NCI-H2107 (cell line): ENCODE data around the gene ASCC3.
"Not testable (repeated sequence)": the region's sequence is repeated elsewhere in the genome, so short reads cannot be mapped to it uniquely, and the experiment has no call there.

Source experiments
- DNase-seq: peaks from one replicate; lab custom pipeline; 2025; lab: John Stamatoyannopoulos, UW

ASCC3 gene

GRCh38 chr6:100803264-100804045 is 77.7 kb downstream of the ASCC3 start:
- no peak for DNase-seq

DNA sequence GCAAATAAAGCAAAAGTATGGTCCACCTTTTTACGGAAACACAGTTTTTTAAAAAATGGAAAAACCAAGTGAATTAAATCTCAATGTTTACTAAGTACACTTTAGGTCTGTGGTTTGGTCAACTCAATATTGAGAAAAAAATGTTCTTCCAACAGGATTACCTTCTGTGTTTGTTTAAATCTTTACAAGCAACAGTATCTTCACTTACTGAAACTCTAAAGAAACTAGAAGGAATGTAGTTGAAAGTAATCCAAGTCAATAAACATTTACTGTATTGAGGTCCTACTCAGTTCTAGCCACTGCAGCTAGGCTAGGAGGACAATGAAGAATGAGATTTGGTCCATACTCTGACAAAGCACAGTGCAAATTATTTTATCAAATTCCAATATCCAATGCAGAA is 80.1 kb downstream of the ASCC3 start:
- DNase-seq, result no peak

DNA sequence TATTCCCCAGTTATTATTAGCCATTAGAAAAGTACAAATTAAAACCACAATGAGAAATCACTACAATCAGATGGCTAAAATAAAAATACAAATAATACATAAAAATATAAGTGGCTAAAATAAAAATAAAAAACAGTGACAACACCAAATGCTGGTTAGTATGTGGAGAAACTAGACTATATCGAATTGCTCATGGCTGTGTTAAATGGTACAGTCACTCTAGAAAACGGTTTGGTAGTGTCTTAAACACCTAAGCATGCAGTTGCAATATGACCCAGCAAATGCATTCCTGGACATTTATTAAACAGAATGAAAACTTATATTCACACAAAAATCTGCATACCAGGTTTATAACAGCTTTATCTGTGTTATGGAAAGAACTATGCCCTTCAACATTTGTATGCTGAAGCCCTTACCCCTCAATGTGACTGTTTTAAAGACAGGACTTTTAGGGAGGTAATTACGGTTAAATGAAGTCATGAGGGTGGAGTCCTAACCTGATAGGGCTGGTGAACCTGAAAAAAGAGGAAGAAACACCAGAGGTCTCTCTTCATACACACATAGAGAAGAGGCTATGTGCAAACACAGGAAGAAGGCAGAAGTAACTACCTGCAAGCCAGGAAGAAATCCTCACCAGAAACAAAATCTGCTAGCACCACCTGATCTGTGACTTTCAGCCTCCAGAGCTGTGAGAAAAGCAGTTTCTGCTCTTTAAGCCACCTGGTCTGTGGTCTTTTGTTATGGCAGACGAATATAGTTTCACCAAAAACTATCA is 84.9 kb downstream of the ASCC3 start:
- no peak for DNase-seq

DNA sequence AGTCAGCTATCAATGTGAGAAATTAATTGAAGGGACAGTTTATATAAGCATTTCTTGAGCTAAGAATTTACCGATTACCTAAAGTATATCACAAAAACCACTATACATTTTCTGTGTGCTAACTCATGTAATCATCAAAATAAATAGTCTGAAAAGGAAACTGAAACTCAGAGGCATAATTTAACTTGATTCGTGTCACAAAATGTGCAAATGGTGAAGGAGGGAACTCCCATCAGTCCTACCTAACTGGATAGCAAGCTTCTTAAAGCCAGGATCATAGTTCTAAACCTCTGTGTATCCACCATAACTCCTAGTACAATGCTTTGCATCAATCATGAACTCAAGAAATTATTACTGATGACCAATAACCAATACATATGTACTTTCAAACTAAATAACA is 91.0 kb downstream of the ASCC3 start:
- no peak for DNase-seq

GRCh38 chr6:100785982-100786381 is 95.1 kb downstream of the ASCC3 start:
- DNase-seq, result no peak

GRCh38 chr6:100780648-100781047 is 100.5 kb downstream of the ASCC3 start:
- DNase-seq, result no peak

DNA sequence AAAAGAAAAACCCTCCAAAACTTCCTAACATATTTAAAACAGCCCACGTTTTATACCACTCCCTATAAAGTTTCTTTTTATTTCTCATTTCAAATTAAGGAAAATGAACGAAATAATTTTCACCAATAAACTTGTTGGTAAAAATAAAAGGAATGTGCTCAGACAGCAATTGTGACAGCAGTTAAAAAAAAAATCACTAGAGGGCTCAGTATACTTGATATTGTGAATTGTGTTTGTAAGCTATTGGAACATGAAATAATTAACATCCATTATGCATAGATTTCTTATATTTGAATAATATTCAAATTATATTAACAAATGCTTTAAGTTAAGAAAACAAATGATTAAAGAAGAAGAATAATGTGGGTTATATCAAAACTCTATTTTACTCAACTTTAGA is 105.5 kb downstream of the ASCC3 start:
- no peak for DNase-seq

- DNase-seq, result no peak
These were observed 106.4 kb downstream of the ASCC3 start for GRCh38 chr6:100774681-100775080.

DNA sequence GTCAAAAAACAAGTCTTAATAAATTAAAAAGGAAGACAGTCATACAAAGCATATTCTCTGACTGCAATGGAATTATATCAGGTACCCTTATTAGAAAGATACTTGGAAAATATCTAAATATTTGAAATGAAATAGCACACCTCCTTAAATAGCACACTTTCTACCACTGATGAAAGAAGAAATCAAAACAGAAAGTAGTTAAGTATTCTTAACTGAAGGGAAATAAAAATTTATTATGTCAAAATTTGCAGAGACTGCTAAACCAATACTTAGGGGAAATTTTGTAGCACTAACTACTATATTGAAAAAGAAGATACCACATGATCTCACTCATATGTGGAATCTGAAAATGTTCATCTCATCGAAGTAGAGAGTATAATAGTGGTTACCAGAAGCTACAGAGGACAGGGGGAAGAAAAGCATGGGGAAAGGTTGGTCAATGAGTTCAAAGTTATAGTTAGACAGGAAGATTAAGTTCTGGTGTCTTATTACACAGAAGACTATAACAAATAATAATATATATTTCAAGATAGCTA is 112.2 kb downstream of the ASCC3 start:
- no peak for DNase-seq

- DNase-seq, result no peak
These were observed 117.4 kb downstream of the ASCC3 start for GRCh38 chr6:100763617-100764241.

DNA sequence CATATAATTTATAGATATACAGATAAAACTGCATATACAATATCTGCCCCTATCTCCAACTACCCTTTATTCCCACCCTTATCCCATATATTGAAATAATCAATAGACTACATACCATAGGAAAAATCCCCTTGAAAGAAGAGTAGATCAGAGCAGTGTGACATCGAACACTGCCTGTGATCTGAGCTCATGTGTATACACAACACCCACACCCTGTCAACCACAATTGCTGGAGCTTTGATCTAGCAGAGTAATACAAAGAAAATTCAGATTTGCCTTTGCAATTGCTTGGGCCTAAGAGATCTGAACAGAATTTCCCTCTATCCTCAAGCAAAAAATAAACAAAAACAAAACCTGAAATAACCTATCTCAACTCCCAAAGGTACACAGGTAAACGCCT is 119.3 kb downstream of the ASCC3 start:
- no peak for DNase-seq

DNA sequence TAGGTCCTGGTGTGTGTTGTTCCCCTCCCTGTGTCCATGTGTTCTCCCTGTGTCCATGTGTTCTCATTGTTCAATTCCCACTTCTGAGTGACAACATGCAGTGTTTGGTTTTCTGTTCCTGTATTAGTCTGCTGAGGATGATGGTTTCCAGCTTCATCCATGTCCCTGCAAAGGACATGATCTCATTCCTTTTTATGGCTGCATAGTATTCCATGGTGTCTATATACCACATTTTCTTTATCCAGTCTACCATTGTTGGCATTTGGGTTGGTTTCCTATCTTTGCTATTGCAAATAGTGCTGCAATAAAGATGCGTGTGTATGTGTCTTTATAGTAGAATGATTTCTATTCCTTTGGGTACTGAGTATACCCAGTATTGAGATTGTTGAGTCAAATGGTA is 122.7 kb downstream of the ASCC3 start:
- DNase-seq, result not testable (repeated sequence)

DNA sequence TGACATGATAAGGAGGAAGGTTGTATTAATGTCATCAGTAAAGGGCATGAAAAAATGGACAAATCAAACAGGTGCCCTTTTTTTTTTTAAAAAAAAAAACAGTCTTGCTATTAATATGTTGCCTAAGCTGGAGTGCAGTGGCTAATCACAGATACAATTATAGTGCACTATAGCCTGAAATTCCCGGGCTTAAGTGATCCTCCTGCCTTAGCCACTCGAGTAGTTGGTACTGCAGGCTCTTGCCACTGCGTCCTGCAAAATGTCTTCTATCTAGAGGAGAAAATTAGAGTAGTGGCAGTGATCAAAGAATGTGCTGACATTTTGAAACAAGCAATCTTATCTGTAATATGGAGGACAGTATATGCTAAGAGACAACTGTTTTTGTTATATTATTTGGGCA is 127.7 kb downstream of the ASCC3 start:
- DNase-seq, result no peak

DNA sequence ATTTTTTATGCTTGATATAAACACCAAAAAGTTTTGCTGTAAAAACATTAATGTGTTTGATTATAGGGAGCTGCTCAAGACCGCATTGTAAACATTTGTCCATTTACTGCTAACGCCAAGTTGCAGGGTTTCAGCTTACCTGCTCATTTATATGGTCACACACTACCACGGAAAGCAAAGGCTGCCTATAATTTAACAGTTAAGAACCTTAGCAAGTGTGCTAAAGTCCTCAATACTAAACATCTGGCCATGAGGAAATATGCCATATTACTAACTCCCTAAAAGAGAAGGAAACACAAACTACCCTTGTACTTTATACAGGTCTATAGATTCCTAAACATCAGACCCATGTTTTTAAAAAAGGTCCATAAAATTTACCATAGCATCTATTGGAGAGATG is 129.5 kb downstream of the ASCC3 start:
- DNase-seq, result no peak

GRCh38 chr6:100745419-100746041 is 135.6 kb downstream of the ASCC3 start:
- no peak for DNase-seq

DNA sequence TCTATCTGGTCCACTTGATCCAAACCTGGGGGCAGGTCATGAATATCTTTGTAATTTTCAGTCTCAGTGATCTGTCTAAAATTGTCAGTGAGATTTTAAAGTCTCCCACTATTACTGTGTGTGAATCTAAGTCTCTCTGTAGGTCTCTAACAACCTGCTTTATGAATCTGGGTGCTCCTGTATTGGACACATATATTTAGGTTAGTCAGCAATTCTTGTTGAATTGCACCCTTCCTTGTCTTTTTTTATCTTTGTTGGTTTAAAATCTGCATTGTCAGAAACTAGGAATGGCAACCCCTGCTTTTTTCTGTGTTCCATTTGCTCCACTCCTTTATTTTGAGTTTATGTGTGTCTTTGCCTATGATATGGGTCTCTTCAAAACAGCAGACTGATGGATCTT is 140.7 kb downstream of the ASCC3 start:
- DNase-seq, result no peak

- not testable (repeated sequence) for DNase-seq
These were observed 143.4 kb downstream of the ASCC3 start for GRCh38 chr6:100737720-100738119.

GRCh38 chr6:100731411-100731810 is 149.7 kb downstream of the ASCC3 start:
- no peak for DNase-seq

DNA sequence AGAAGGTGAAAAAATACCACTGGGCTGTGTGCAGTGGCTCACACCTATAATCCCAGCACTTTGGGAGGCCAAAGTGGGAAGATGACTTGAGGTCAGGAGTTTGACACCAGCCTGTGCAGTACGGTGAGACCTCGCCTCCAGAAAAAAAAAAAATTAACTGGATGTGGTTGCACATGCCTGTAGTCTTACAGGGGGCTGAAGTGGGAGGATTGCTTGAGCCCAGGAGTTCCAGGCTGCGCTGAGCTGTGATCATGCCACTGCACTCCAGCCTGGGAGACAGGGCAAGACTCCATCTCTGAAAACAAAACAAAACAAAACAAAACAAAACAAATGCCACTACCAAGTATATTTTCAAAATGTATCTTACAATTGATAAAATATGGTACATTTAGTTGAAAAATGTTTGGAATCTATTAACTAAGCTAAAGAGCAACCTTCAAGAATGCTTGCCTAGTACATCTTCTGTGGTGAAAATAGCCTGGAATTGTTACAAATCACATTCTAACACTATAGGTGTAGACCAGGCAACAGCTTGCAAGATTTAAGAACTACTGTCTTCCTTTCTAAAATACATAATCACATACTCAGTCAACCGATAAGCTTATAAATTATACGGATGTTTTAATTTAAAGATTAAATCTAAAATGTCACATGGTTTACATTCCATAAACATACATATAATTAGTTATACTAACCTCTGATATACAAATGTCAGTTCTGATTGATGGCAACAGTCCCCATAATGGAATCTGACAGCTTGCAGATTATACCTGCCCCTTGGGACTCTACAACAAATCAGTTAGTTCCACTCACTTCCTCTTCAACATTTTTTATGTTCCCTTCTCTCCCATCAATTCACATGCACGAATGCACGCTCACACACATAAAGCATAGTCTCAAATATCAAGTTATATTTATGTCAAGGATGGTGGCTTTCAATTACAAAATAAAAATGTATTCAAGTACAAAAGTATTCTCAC is 150.8 kb downstream of the ASCC3 start:
- DNase-seq, result no peak

DNA sequence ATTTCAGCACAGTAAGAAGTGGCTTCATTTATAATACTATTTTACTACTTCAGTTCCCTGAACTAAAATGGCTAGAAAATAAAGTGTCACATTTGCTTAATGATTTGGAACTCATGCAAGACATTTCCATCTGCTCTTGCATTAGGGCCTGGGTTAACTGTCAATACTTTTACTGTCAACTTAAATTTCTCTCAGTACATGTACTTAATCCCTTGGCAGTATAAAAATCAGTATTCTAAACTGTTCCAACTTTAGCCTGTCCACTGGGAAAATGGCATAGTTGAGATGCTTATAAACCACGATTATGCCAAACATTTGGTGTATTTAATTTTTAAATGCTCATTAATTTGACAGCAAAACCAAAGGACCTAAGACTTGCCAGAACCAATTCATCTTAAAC is 154.5 kb downstream of the ASCC3 start:
- DNase-seq, result no peak

GRCh38 chr6:100724696-100725095 is 156.4 kb downstream of the ASCC3 start:
- DNase-seq, result no peak
